ENCODE results near the gene REM1. TPM values are rescaled to one million over a fixed set of nuclear protein-coding genes. Genes with fewer than 3 reads are reported as not detected.

Gene REM1
- total RNA-seq, 1 experiment from 2014 or later = not detected

DNA sequence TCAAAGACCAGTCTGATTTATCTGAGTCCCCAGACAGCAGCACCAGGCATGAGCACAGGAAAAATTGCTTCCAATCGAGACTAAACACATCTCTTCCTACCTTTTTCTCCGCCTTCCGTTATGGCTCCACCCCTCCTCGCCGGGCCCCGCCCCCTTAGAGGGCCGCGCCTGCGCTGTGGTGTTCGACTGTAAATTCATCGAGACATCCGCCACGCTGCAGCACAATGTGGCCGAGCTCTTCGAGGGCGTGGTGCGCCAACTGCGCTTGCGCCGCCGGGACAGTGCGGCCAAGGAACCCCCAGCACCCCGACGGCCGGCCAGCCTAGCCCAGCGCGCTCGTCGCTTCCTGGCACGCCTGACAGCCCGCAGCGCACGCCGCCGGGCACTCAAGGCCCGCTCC, 8.9 kb downstream of the REM1 start:
- Histone ChIP-seq H3K27me3 (ENCODE audit: insufficient read depth, low read length) (no peaks in the 10 kb centered on the region), H3K27ac (ENCODE audit: low read depth, low read length) (no peak overlapping the region), H3K9ac (ENCODE audit: low read length) (no peak overlapping the region), H3K79me2 (ENCODE audit: insufficient read depth, low read length) (no peaks in the 10 kb centered on the region), H3K36me3 (ENCODE audit: control insufficient read depth in 1 of 2, insufficient read depth in 2 of 2, low read length in 2 of 2) (no peaks in the 10 kb centered on the region), H3K9me3 (ENCODE audit: control insufficient read depth in 1 of 2, insufficient read depth in 1 of 2, low read depth in 1 of 2, low read length in 2 of 2) (no peaks in the 10 kb centered on the region), H3K4me3 (replicated peaks in 1 of 2; ENCODE audit: low read depth in 1 of 2, low read length in 2 of 2) (no peak overlapping the region), H3K9me2 (ENCODE audit: insufficient read depth) (no peaks in the 10 kb centered on the region), H2AFZ (ENCODE audit: low read depth, low read length, poor library complexity, severe bottlenecking) (no peak overlapping the region), H3K4me1 (ENCODE audit: control insufficient read depth in 1 of 2, insufficient read depth in 2 of 2, low read length in 2 of 2) (no peaks in the 10 kb centered on the region), H3K4me2 (ENCODE audit: low read length) (no peak overlapping the region), H4K20me1 (ENCODE audit: insufficient read depth) (no peaks in the 10 kb centered on the region)
- no TSS peak for BruUV-seq (replicated peaks)
- intact Hi-C loops (cut with micrococcal nuclease) = no loop called here
- TF ChIP-seq CEBPB (IDR thresholded peaks at IDR 0.05; ENCODE audit: low read depth) (no peak), POLR2AphosphoS5 (IDR thresholded peaks at IDR 0.05; ENCODE audit: low read depth, low read length) (no peak), ZFX (IDR thresholded peaks at IDR 0.05) (no peak)
- TF ChIP-seq, protein P1, sequence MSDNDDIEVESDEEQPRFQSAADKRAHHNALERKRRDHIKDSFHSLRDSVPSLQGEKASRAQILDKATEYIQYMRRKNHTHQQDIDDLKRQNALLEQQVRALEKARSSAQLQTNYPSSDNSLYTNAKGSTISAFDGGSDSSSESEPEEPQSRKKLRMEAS (IDR thresholded peaks at IDR 0.05) = no peak
- ATAC-seq = 0 out of 2 replicates have a peak, but pooled peaks have one; percentile 32
- POLR2A ChIA-PET = no interaction called here
- CTCF ChIA-PET = no interaction called here
- RAD21 ChIA-PET (ENCODE audit: low non-redundant PET in 1 of 2, low total read pairs in 2 of 2, uncharacterized antibody in 2 of 2, unreplicated experiment in 2 of 2) = no interaction called here
- no peak for DNase-seq (ENCODE audit: low read depth, low spot score)

DNA sequence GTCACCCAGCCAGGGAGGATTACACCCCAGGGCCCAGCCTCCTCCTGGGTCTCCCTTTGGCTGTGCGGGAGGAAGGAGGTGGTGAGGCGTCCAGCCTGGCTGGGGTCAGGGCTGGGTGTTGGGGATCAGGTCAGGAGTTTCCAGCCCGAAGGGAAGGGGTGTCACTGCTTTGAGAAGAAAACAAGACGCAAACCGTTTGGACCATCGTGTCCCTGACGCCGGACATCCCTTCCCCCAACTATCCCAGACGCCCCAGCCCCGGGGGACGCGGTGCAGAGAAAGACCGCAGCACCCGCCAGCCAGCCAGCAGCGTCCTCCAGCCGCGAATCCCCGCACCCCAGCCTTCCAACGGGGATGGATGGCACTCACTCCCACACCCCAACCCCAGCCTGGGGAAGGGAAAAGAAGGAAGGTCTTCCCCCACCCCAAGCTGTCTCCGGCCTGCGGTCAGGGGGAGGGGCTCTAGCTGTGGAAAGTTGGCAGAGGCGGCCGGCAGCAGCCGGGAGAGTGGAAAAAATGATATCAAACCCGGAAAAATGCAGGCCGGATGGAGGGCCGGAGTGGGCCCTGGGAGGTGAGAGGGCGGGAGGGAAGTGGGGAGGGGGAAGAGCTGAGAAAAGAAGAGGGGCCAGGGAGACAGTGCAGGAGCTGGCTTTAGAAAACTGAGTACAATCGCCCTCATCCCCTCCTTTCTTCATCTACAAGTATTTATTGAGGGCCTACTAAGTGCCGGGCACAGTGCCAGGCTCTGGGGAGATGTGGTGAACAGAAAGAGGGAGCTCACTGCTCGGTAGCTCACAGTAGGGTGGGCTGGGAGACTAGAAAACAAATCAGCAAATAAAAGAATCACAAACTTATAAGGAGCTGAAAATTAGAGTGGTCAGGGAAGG, 10.6 kb downstream of the REM1 start:
- ChIA-PET RAD21 (ENCODE audit: low non-redundant PET in 1 of 2, low total read pairs in 2 of 2, uncharacterized antibody in 2 of 2, unreplicated experiment in 2 of 2) (no interaction called here), CTCF (interaction anchor here (1.5 kb wide), 1 partner anchor 17 kb away, joined by 7 read pairs; no protein-coding TSS in a partner anchor), POLR2A (no interaction called here)
- Histone ChIP-seq H3K4me1 (ENCODE audit: control insufficient read depth in 1 of 2, insufficient read depth in 2 of 2, low read length in 2 of 2) (no peaks in the 10 kb centered on the region), H3K9me2 (ENCODE audit: insufficient read depth) (no peaks in the 10 kb centered on the region), H2AFZ (ENCODE audit: low read depth, low read length, poor library complexity, severe bottlenecking) (no peak overlapping the region), H4K20me1 (ENCODE audit: insufficient read depth) (no peaks in the 10 kb centered on the region), H3K27me3 (ENCODE audit: insufficient read depth, low read length) (no peaks in the 10 kb centered on the region), H3K27ac (ENCODE audit: low read depth, low read length) (no peak overlapping the region), H3K36me3 (ENCODE audit: control insufficient read depth in 1 of 2, insufficient read depth in 2 of 2, low read length in 2 of 2) (no peaks in the 10 kb centered on the region), H3K4me3 (replicated peaks in 1 of 2; ENCODE audit: low read depth in 1 of 2, low read length in 2 of 2) (no peak overlapping the region), H3K4me2 (ENCODE audit: low read length) (no peak overlapping the region), H3K9me3 (ENCODE audit: control insufficient read depth in 1 of 2, insufficient read depth in 1 of 2, low read depth in 1 of 2, low read length in 2 of 2) (no peaks in the 10 kb centered on the region), H3K79me2 (ENCODE audit: insufficient read depth, low read length) (no peaks in the 10 kb centered on the region), H3K9ac (ENCODE audit: low read length) (no peak overlapping the region)
- no TSS peak for BruUV-seq (replicated peaks)
- no peak for DNase-seq (ENCODE audit: low read depth, low spot score)
- intact Hi-C loops (cut with micrococcal nuclease) = no loop called here
- TF ChIP-seq ELF1 (IDR thresholded peaks at IDR 0.05; ENCODE audit: borderline replicate concordance, low read depth) = no peak
- no peak for ATAC-seq
